ENCODE data around the gene ERMN. TPM values are rescaled to one million over a fixed set of nuclear protein-coding genes. Genes with fewer than 3 reads are reported as not detected.

The ERMN gene
- total RNA-seq, 4 donors from 2014 or later: under 0.01 to 0.17 TPM; not detected in 2

GRCh38 chr2:157337978-157338377 lies 12.4 kb upstream of the ERMN start:
- H3K9me3 ChIP-seq: no peaks in the 10 kb centered on the region
- TF ChIP-seq POLR2AphosphoS5 (IDR thresholded peaks at IDR 0.05) (no peak), EP300 (IDR thresholded peaks at IDR 0.05) (no peak), CTCF (IDR thresholded peaks at IDR 0.05) (no peak)
- no peaks in the 10 kb centered on the region for H3K27me3 ChIP-seq
- no peak overlapping the region for H3K4me3 ChIP-seq
- WGBS: 78% methylated on average over 3 of the region's 3 CpGs
- intact Hi-C loops (cut with DNase I): no loop called here
- H3K27ac ChIP-seq (replicated peaks in 1 of 4): no peak overlapping the region
- DNase-seq (ENCODE audit: extremely low spot score): no peak
- no peaks in the 10 kb centered on the region for H3K36me3 ChIP-seq
- no peaks in the 10 kb centered on the region for H3K4me1 ChIP-seq

GRCh38 chr2:157336137-157337010 lies 10.8 kb upstream of the ERMN start:
- Histone ChIP-seq H3K27me3 (no peaks in the 10 kb centered on the region), H3K27ac (replicated peaks in 1 of 4) (no peak overlapping the region), H3K4me1 (no peaks in the 10 kb centered on the region), H3K36me3 (no peaks in the 10 kb centered on the region), H3K9me3 (no peaks in the 10 kb centered on the region), H3K4me3 (no peak overlapping the region)
- DNase-seq (ENCODE audit: extremely low spot score): no peak
- 48% methylated on average over 8 of the region's 8 CpGs for WGBS
- intact Hi-C loops (cut with DNase I): no loop called here
- TF ChIP-seq CTCF (IDR thresholded peaks at IDR 0.05) (peak in 2 of 3 experiments; percentile 47 to 59), POLR2A (IDR thresholded peaks at IDR 0.05; ENCODE audit: low read depth) (no peak)

- H3K4me3 ChIP-seq: no peak overlapping the region
- no peaks in the 10 kb centered on the region for H3K4me1 ChIP-seq
- no peaks in the 10 kb centered on the region for H3K36me3 ChIP-seq
- intact Hi-C loops (cut with DNase I): no loop called here
- WGBS: 90% methylated on average over 3 of the region's 3 CpGs
- H3K9me3 ChIP-seq: no peaks in the 10 kb centered on the region
- DNase-seq (ENCODE audit: extremely low spot score): no peak
- TF ChIP-seq EP300 (IDR thresholded peaks at IDR 0.05) (no peak), POLR2AphosphoS5 (IDR thresholded peaks at IDR 0.05) (no peak)
- H3K27ac ChIP-seq (replicated peaks in 1 of 4): no peak overlapping the region
- no peaks in the 10 kb centered on the region for H3K27me3 ChIP-seq
These were observed 9.2 kb upstream of the ERMN start for GRCh38 chr2:157334797-157335196.

- H3K27me3 ChIP-seq: no peaks in the 10 kb centered on the region
- intact Hi-C loops (cut with DNase I): no loop called here
- no peaks in the 10 kb centered on the region for H3K9me3 ChIP-seq
- no peak overlapping the region for H3K4me3 ChIP-seq
- no peak overlapping the region for H3K27ac ChIP-seq (replicated peaks in 1 of 4)
- DNase-seq (ENCODE audit: extremely low spot score): no peak
- 88% methylated on average over 4 of the region's 4 CpGs for WGBS
- H3K36me3 ChIP-seq: no peaks in the 10 kb centered on the region
- TF ChIP-seq POLR2AphosphoS5 (IDR thresholded peaks at IDR 0.05) (no peak), CTCF (IDR thresholded peaks at IDR 0.05) (no peak), POLR2A (IDR thresholded peaks at IDR 0.05; ENCODE audit: low read depth) (no peak), EP300 (IDR thresholded peaks at IDR 0.05) (no peak)
- no peaks in the 10 kb centered on the region for H3K4me1 ChIP-seq
These were observed 8.7 kb upstream of the ERMN start for GRCh38 chr2:157334335-157334734.

- H3K4me3 ChIP-seq: no peak overlapping the region
- no peaks in the 10 kb centered on the region for H3K36me3 ChIP-seq
- intact Hi-C loops (cut with DNase I): no loop called here
- no peak overlapping the region for H3K27ac ChIP-seq (replicated peaks in 1 of 4)
- no peaks in the 10 kb centered on the region for H3K4me1 ChIP-seq
- no peaks in the 10 kb centered on the region for H3K9me3 ChIP-seq
- DNase-seq (ENCODE audit: extremely low spot score): no peak
- no peak for TF ChIP-seq EP300 (IDR thresholded peaks at IDR 0.05)
- no peak for TF ChIP-seq CTCF (IDR thresholded peaks at IDR 0.05)
- no peak for TF ChIP-seq POLR2A (IDR thresholded peaks at IDR 0.05; ENCODE audit: low read depth)
- TF ChIP-seq POLR2AphosphoS5 (IDR thresholded peaks at IDR 0.05): no peak
- 93% methylated on average over 2 of the region's 2 CpGs for WGBS
- no peaks in the 10 kb centered on the region for H3K27me3 ChIP-seq
These were observed 7.9 kb upstream of the ERMN start for GRCh38 chr2:157333304-157334047.

All from esophagus muscularis mucosa (tissue), 4 donors.